K562 (cell line): ENCODE data around the gene UVRAG. TPM values are rescaled to one million over a fixed set of nuclear protein-coding genes. Genes with fewer than 3 reads are reported as not detected.

ENCODE experiments used
- ARHGAP35 ChIP-seq: fragments of 450-650 bp; IDR thresholded peaks from 2 replicates; pipeline ENCODE4 v1.6.1; 2018; ENCODE audit not compliant: partially characterized antibody
- ATF1 ChIP-seq, 2 experiments: fragments of 450-650 bp in 1 of 2; IDR thresholded peaks; 2 replicates each; pipeline ENCODE4 v1.6.1; 2016; ENCODE audit warnings: missing compliant biosample characterization in 1 of 2, missing genetic modification characterization in 1 of 2
- BACH1 ChIP-seq: fragments of 200-800 bp; sonication (Bioruptor generic); IDR thresholded peaks from 2 replicates; pipeline ENCODE4 v1.6.1; 2016; ENCODE audit warnings: missing genetic modification characterization, missing compliant biosample characterization
- CEBPB ChIP-seq: fragments of 450-650 bp; IDR thresholded peaks from 2 replicates; pipeline ENCODE4 v1.6.1; 2016; ENCODE audit warnings: missing genetic modification characterization, missing compliant biosample characterization
- FOXJ3 ChIP-seq: sonication (generic); formaldehyde crosslinking; IDR thresholded peaks from 2 replicates; pipeline ENCODE4 v1.4.0; 2020; ENCODE audit warnings: mild to moderate bottlenecking, missing genetic modification reagents
- GATAD2A ChIP-seq: fragments of 450-650 bp; IDR thresholded peaks from 2 replicates; pipeline ENCODE4 v1.6.1; 2017
- GATAD2B ChIP-seq: fragments of 450-650 bp; IDR thresholded peaks from 2 replicates; pipeline ENCODE4 v1.6.1; 2017; ENCODE audit warnings: mild to moderate bottlenecking, borderline replicate concordance
- GTF2A2 ChIP-seq: IDR thresholded peaks from 2 replicates; pipeline ENCODE4 v1.6.1; 2016; ENCODE audit warnings: mild to moderate bottlenecking, missing genetic modification characterization, missing compliant biosample characterization
- KDM4B ChIP-seq, 2 experiments: fragments of 450-650 bp in 1 of 2; sonication (generic) in 1 of 2; IDR thresholded peaks; 2 replicates each; pipeline ENCODE4 v1.6.1; 2016 to 2017; ENCODE audit warnings: borderline replicate concordance in 2 of 2, antibody characterized with exemption in 1 of 2, low read depth in 1 of 2, mild to moderate bottlenecking in 1 of 2
- MAFG ChIP-seq: fragments of 450-650 bp; conservative IDR thresholded peaks from 2 replicates; pipeline ENCODE4 v1.6.1; 2016; ENCODE audit warnings: missing genetic modification characterization, missing compliant biosample characterization
- NFE2 ChIP-seq: IDR thresholded peaks from 2 replicates; pipeline ENCODE4 v1.6.1; 2014; ENCODE audit warnings: antibody characterized with exemption, low read depth
- POLR3A ChIP-seq: IDR thresholded peaks from 2 replicates; pipeline ENCODE4 v1.6.1; 2011; ENCODE audit warnings: borderline replicate concordance, mild to moderate bottlenecking, moderate library complexity; ENCODE audit not compliant: insufficient read length, insufficient read depth; ENCODE audit errors: extremely low read depth
- PRPF4 ChIP-seq: fragments of 200-400 bp; formaldehyde crosslinking; IDR thresholded peaks from one replicate; pipeline ENCODE4 v1.6.1; 2017; ENCODE audit warnings: low read length, low read depth, mild to moderate bottlenecking; ENCODE audit not compliant: insufficient read depth, poor library complexity, severe bottlenecking
- SMARCA4 ChIP-seq: fragments of 450-650 bp; IDR thresholded peaks from 2 replicates; pipeline ENCODE4 v1.6.1; 2016
- SMARCC2 ChIP-seq: fragments of 450-650 bp; IDR thresholded peaks from 2 replicates; pipeline ENCODE4 v1.6.1; 2017; ENCODE audit warnings: antibody characterized with exemption, moderate library complexity, mild to moderate bottlenecking, low read depth
- SRSF9 ChIP-seq: fragments of 200-400 bp; formaldehyde crosslinking; IDR thresholded peaks from 2 replicates; pipeline ENCODE4 v1.6.1; 2017; ENCODE audit warnings: low read depth, low read length, borderline replicate concordance
- TBP ChIP-seq: optimal IDR thresholded peaks from 2 replicates; pipeline ENCODE3; 2011; ENCODE audit warnings: low read depth, low read length, improper control_type of control experiment
- TSC22D4 ChIP-seq: fragments of 450-650 bp; IDR thresholded peaks from 2 replicates; pipeline ENCODE4 v1.6.1; 2016; ENCODE audit warnings: missing genetic modification characterization, missing biosample characterization, control low read depth
- ZNF3 ChIP-seq: fragments of 250-450 bp; sonication (Bioruptor Pico); IDR thresholded peaks from 2 replicates; pipeline ENCODE4 v1.5.0; 2021; ENCODE audit warnings: mild to moderate bottlenecking, moderate library complexity
- ZSCAN29 ChIP-seq: fragments of 450-650 bp; IDR thresholded peaks from 2 replicates; pipeline ENCODE4 v1.6.1; 2017
- polyA plus RNA-seq, 8 experiments: library from polyadenylated mRNA; depleted of rRNA in 4 of 8; stranded (reverse) in 5 of 8; unstranded in 3 of 8; fragments of >200 nt; fragmentation: Nextera tagmentation in 2 of 8; fragmentation: Illumina TruSeq in 1 of 8; extraction: Ambion mirVana in 2 of 8; extraction: Trizol in 1 of 8; gene quantifications; 2 replicates each; pipeline versions ENCODE4 v1.2.1 to v1.2.3, GENCODE V29; 2011 to 2014; ENCODE audit warnings: inconsistent platforms in 1 of 8, missing spikeins in 1 of 8
- total RNA-seq, 7 experiments: library from RNA; depleted of rRNA in 6 of 7; stranded (reverse); fragments of >200 nt in 6 of 7; fragmentation: Illumina TruSeq in 2 of 7; extraction: Trizol in 2 of 7; gene quantifications; 2 replicates each; pipeline versions ENCODE4 v1.2.1 to v1.2.3, GENCODE V29; 2011 to 2021; ENCODE audit warnings: low replicate concordance in 1 of 7
- TF ChIP-seq, protein P1 (sequence below): fragments of 450-650 bp; formaldehyde crosslinking; conservative IDR thresholded peaks from 2 replicates; pipeline ENCODE4 v1.4.0; 2022; ENCODE audit warnings: mild to moderate bottlenecking, missing genetic modification characterization
- TF ChIP-seq, protein P2 (sequence below): fragments of 250-450 bp; sonication (Bioruptor Pico); IDR thresholded peaks from 2 replicates; pipeline ENCODE4 v1.8.0; 2022; ENCODE audit warnings: moderate library complexity, mild to moderate bottlenecking, inconsistent platforms
- TF ChIP-seq, protein P3 (sequence below), 2 experiments: IDR thresholded peaks in 1 of 2; conservative IDR thresholded peaks in 1 of 2; 2 replicates each; pipeline ENCODE4 v1.6.1; 2016; ENCODE audit warnings: low read depth in 2 of 2, mild to moderate bottlenecking in 1 of 2, missing compliant biosample characterization in 1 of 2, missing genetic modification characterization in 1 of 2, moderate library complexity in 1 of 2

The UVRAG gene
- total and polyA plus RNA-seq, 9 of the 15 experiments (the other 6 are each of a cell fraction or from before 2014, with no cell fraction given): 3.1 to 17.8 (median 12.4) TPM

DNA sequence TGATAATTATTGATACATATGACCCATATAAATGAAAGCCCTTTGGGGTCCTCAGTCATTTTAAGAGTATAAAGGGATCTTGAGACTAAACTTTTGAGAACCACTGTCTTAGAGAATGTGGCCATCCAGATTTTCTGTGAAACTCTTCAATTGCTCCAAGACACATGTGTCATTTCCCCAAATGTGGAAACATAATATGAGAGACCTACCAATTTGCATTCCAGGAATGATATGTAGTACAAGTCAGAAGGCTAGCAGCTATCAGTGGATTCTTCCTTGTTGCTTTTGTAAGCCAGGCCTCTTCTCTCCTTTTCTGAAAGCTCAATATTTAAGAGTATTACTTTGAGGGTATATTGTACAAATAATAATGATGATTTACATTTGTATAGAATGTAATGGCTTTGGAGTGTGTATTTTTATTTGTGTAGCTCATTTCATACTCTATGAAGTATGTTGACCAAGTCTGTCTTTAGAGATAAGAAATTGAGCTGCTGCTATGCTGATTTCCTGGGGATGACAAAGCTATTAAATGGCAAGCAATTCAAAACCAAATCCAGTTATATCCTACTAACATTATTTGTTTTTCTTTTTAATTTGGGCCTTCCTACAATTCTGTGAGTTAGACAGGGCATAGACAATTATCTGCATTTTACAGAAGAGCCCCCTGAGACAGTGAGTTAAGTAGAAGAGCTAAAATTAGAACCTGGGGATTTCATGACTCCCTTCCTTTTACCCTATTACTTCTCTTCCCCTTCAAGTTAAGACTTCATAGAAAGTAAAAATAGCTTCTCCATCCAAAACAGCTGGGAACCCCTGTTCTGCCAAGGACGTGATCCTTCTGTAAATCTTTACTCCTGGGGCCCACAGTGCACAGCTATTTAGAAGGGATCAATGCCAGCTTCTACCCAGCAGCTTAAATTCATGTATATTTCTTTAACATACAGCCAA lies 259.4 kb downstream of the UVRAG start (continued):
- TF ChIP-seq NFE2: peak; percentile 76
- no peak for TF ChIP-seq PRPF4
- TF ChIP-seq GATAD2B: peak; percentile 21; the same call in 1 of the 2 replicates
- no peak for TF ChIP-seq ARHGAP35
- TF ChIP-seq ZNF3 (CRISPR knock-in tag): no peak
- TF ChIP-seq, protein P1, sequence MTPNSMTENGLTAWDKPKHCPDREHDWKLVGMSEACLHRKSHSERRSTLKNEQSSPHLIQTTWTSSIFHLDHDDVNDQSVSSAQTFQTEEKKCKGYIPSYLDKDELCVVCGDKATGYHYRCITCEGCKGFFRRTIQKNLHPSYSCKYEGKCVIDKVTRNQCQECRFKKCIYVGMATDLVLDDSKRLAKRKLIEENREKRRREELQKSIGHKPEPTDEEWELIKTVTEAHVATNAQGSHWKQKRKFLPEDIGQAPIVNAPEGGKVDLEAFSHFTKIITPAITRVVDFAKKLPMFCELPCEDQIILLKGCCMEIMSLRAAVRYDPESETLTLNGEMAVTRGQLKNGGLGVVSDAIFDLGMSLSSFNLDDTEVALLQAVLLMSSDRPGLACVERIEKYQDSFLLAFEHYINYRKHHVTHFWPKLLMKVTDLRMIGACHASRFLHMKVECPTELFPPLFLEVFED: no peak
- peak; percentile 55; the same call in 1 of the 2 replicates for TF ChIP-seq MAFG (tag)
- no peak for TF ChIP-seq GATAD2A
- TF ChIP-seq ZSCAN29: no peak
- no peak for TF ChIP-seq POLR3A
- no peak for TF ChIP-seq SRSF9
- TF ChIP-seq KDM4B (IDR thresholded peaks at IDR 0.05; ENCODE audit: borderline replicate concordance in 2 of 2, low read depth in 1 of 2): no peak
- TF ChIP-seq TBP: no peak
- peak; percentile 93 for TF ChIP-seq SMARCA4
- TF ChIP-seq, protein P2, sequence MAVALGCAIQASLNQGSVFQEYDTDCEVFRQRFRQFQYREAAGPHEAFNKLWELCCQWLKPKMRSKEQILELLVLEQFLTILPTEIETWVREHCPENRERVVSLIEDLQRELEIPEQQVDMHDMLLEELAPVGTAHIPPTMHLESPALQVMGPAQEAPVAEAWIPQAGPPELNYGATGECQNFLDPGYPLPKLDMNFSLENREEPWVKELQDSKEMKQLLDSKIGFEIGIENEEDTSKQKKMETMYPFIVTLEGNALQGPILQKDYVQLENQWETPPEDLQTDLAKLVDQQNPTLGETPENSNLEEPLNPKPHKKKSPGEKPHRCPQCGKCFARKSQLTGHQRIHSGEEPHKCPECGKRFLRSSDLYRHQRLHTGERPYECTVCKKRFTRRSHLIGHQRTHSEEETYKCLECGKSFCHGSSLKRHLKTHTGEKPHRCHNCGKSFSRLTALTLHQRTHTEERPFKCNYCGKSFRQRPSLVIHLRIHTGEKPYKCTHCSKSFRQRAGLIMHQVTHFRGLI (CRISPR knock-in tag): no peak
- no peak for TF ChIP-seq TSC22D4 (tag)
- no peak for TF ChIP-seq BACH1 (tag)
- no peak for TF ChIP-seq ATF1 (CRISPR knock-in tag; IDR thresholded peaks at IDR 0.05)
- no peak for TF ChIP-seq ATF1 (tag; IDR thresholded peaks at IDR 0.05)
- TF ChIP-seq FOXJ3 (CRISPR knock-in tag): no peak
- TF ChIP-seq, protein P3, sequence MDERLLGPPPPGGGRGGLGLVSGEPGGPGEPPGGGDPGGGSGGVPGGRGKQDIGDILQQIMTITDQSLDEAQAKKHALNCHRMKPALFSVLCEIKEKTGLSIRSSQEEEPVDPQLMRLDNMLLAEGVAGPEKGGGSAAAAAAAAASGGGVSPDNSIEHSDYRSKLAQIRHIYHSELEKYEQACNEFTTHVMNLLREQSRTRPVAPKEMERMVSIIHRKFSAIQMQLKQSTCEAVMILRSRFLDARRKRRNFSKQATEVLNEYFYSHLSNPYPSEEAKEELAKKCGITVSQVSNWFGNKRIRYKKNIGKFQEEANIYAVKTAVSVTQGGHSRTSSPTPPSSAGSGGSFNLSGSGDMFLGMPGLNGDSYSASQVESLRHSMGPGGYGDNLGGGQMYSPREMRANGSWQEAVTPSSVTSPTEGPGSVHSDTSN (CRISPR knock-in tag; IDR thresholded peaks at IDR 0.05; ENCODE audit: low read depth): no peak
- TF ChIP-seq, protein P3 (tag; conservative IDR thresholded peaks at IDR 0.05; ENCODE audit: low read depth): 0 out of 2 replicates have a peak, but pooled peaks have one; percentile 25
- peak; percentile 86 for TF ChIP-seq SMARCC2
- TF ChIP-seq CEBPB (tag): no peak
- TF ChIP-seq GTF2A2 (tag): no peak
